Peyer's patch (tissue), 4 donors: ENCODE measurements around the gene UGT1A8.

ENCODE experiments used
- CTCF ChIP-seq, 6 experiments: fragments of 450-650 bp in 4 of 6; fragments of 200-600 bp in 2 of 6; sonication (generic) in 1 of 6; IDR thresholded peaks; one replicate each; pipeline ENCODE4 v1.5.1; 2017 to 2019; ENCODE audit warnings: antibody characterized with exemption in 6 of 6, mild to moderate bottlenecking in 3 of 6, moderate library complexity in 1 of 6
- POLR2A ChIP-seq, 2 donors: fragments of 450-650 bp; IDR thresholded peaks; one replicate each; pipeline ENCODE4 v1.5.1; 2017; ENCODE audit warnings: antibody characterized with exemption in 2 of 2, mild to moderate bottlenecking in 2 of 2, moderate library complexity in 2 of 2

- TF ChIP-seq POLR2A (IDR thresholded peaks at IDR 0.05) (no peak), CTCF (IDR thresholded peaks at IDR 0.05) (no peak)
Measured at GRCh38 chr2:233602076-233602475, 15.4 kb upstream of the UGT1A8 start.
